SK-N-SH (cell line): Measurements from ENCODE around the gene RFNG.

Experiments
- EP300 ChIP-seq, 2 experiments: IDR thresholded peaks; 2 replicates each; pipeline versions ENCODE4 v1.4.0 to v1.6.1; 2012; ENCODE audit warnings: borderline replicate concordance in 1 of 2, low read depth in 1 of 2, low read length in 1 of 2
- JUND ChIP-seq: IDR thresholded peaks from 2 replicates; pipeline ENCODE4 v1.4.0; 2012
- POLR2AphosphoS5 ChIP-seq: IDR thresholded peaks from 2 replicates; pipeline ENCODE4 v1.6.1; 2012; ENCODE audit warnings: low read depth, low read length
- REST ChIP-seq: IDR thresholded peaks from 2 replicates; pipeline ENCODE4 v1.6.1; 2012; ENCODE audit warnings: mild to moderate bottlenecking, low read depth, low read length, moderate library complexity
- RFX5 ChIP-seq: IDR thresholded peaks from 2 replicates; pipeline ENCODE4 v1.6.1; 2012; ENCODE audit warnings: mild to moderate bottlenecking, improper control_type of control experiment, low read length
- SIN3A ChIP-seq: IDR thresholded peaks from 2 replicates; pipeline ENCODE4 v1.6.1; 2012; ENCODE audit warnings: low read depth, mild to moderate bottlenecking, low read length, moderate library complexity, borderline replicate concordance
- TCF12 ChIP-seq: IDR thresholded peaks from 2 replicates; pipeline ENCODE4 v1.4.0; 2012
- YY1 ChIP-seq: IDR thresholded peaks from 2 replicates; pipeline ENCODE4 v1.4.0; 2012; ENCODE audit warnings: low read depth, mild to moderate bottlenecking
- TF ChIP-seq, protein P1 (sequence below): fragments of 200-600 bp; sonication (generic); IDR thresholded peaks from 2 replicates; pipeline ENCODE4 v1.6.1; 2017; ENCODE audit warnings: antibody characterized with exemption, mild to moderate bottlenecking, moderate library complexity
- TF ChIP-seq, protein P2 (sequence below): IDR thresholded peaks from 2 replicates; pipeline ENCODE4 v1.4.0; 2012; ENCODE audit warnings: low read depth
- TF ChIP-seq, protein P3 (sequence below): IDR thresholded peaks from 2 replicates; pipeline ENCODE4 v1.4.0; 2012; ENCODE audit warnings: low read depth, borderline replicate concordance
- TF ChIP-seq, protein P4 (sequence below): fragments of 150-350 bp; IDR thresholded peaks from 2 replicates; pipeline ENCODE4 v1.6.1; 2017; ENCODE audit warnings: antibody characterized with exemption, low read length, low read depth, borderline replicate concordance

DNA sequence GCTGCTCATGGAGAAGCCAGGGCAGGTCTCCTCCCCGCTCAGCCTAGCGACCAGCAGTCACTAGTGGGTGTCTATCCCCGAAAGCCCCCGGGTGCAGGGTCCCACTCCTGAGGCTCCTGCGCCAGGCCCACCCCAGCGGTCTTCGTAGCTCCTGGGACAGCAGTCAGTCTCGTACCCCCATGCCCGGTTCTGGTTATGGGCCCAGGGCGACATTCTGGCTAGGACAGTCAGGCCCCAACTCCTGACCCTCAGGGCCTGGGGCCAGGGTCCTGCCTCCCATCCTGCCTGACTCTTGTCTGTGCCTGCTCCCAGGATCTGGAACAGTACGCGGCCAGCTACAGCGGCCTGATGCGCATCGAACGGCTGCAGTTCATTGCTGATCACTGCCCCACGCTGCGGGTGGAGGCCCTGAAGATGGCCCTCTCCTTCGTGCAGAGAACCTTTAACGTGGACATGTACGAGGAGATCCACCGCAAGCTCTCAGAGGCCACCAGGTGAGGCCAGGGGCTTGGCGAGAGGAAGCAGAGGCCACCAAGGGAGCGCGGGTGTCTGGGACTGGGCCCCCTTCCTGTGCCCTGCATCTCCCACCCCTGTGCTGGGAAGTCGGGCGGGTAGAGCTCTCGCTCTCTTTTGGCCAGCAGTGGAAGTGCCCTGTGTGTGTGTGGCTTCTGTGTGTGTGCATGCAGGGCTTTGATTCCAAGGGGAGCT lies 2.1 kb upstream of the RFNG start:
- TF ChIP-seq REST (no peak), YY1 (no peak), TCF12 (no peak), EP300 (IDR thresholded peaks at IDR 0.05; ENCODE audit: borderline replicate concordance in 1 of 2, low read depth in 1 of 2, low read length in 1 of 2) (no peak), RFX5 (no peak), POLR2AphosphoS5 (no peak), SIN3A (no peak), JUND (no peak)
- TF ChIP-seq, protein P1, sequence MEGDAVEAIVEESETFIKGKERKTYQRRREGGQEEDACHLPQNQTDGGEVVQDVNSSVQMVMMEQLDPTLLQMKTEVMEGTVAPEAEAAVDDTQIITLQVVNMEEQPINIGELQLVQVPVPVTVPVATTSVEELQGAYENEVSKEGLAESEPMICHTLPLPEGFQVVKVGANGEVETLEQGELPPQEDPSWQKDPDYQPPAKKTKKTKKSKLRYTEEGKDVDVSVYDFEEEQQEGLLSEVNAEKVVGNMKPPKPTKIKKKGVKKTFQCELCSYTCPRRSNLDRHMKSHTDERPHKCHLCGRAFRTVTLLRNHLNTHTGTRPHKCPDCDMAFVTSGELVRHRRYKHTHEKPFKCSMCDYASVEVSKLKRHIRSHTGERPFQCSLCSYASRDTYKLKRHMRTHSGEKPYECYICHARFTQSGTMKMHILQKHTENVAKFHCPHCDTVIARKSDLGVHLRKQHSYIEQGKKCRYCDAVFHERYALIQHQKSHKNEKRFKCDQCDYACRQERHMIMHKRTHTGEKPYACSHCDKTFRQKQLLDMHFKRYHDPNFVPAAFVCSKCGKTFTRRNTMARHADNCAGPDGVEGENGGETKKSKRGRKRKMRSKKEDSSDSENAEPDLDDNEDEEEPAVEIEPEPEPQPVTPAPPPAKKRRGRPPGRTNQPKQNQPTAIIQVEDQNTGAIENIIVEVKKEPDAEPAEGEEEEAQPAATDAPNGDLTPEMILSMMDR, result no peak
- TF ChIP-seq, protein P2, sequence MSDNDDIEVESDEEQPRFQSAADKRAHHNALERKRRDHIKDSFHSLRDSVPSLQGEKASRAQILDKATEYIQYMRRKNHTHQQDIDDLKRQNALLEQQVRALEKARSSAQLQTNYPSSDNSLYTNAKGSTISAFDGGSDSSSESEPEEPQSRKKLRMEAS, result no peak
- TF ChIP-seq, protein P3, sequence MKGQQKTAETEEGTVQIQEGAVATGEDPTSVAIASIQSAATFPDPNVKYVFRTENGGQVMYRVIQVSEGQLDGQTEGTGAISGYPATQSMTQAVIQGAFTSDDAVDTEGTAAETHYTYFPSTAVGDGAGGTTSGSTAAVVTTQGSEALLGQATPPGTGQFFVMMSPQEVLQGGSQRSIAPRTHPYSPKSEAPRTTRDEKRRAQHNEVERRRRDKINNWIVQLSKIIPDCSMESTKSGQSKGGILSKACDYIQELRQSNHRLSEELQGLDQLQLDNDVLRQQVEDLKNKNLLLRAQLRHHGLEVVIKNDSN, result no peak
- TF ChIP-seq, protein P4, sequence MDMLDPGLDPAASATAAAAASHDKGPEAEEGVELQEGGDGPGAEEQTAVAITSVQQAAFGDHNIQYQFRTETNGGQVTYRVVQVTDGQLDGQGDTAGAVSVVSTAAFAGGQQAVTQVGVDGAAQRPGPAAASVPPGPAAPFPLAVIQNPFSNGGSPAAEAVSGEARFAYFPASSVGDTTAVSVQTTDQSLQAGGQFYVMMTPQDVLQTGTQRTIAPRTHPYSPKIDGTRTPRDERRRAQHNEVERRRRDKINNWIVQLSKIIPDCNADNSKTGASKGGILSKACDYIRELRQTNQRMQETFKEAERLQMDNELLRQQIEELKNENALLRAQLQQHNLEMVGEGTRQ, result no peak
